HFF-Myc (cell line): ENCODE results near the gene PDCD6IP.

Source experiments
- DNase-seq: peaks from one replicate; pipeline ENCODE4 v3.0.0-alpha.2; 2011; ENCODE audit warnings: low read depth; ENCODE audit errors: extremely low read depth
- H3K4me3 ChIP-seq: replicated peaks from 2 replicates; pipeline ENCODE4 v1.5.1; 2011; ENCODE audit warnings: low read depth, mild to moderate bottlenecking, control low read depth, low read length
- CTCF ChIP-seq: IDR thresholded peaks from 2 replicates; pipeline ENCODE4 v1.5.1; 2012; ENCODE audit warnings: mild to moderate bottlenecking, low read depth, low read length, control low read depth; ENCODE audit errors: missing control alignments

Gene PDCD6IP

GRCh38 chr3:33786565-33787327, 11.7 kb upstream of the PDCD6IP start:
- no peak overlapping the region; the same call in 1 of the 2 replicates for H3K4me3 ChIP-seq
- no peak for DNase-seq
- no peak for TF ChIP-seq CTCF

GRCh38 chr3:33787328-33788009, 11.0 kb upstream of the PDCD6IP start:
- no peak overlapping the region; the same call in 1 of the 2 replicates for H3K4me3 ChIP-seq
- no peak for DNase-seq

GRCh38 chr3:33789183-33789954, 9.1 kb upstream of the PDCD6IP start:
- no peak for TF ChIP-seq CTCF
- H3K4me3 ChIP-seq = no peak overlapping the region
- no peak for DNase-seq

More at GRCh38 chr3:33787328-33788009, 11.0 kb upstream of the PDCD6IP start:
- TF ChIP-seq CTCF = peak; percentile 88

GRCh38 chr3:33790091-33790490, 8.3 kb upstream of the PDCD6IP start:
- no peak overlapping the region for H3K4me3 ChIP-seq
- no peak for DNase-seq
- TF ChIP-seq CTCF = no peak

GRCh38 chr3:33791477-33792166, 6.8 kb upstream of the PDCD6IP start:
- no peak for TF ChIP-seq CTCF
- no peak for DNase-seq
- no peak overlapping the region for H3K4me3 ChIP-seq

GRCh38 chr3:33792167-33792892, 6.1 kb upstream of the PDCD6IP start:
- no peak for DNase-seq
- no peak for TF ChIP-seq CTCF
- H3K4me3 ChIP-seq = no peak overlapping the region
